ENCODE results near the gene FBXW11.

FBXW11 gene

GRCh38 chr5:172006321-172007174 lies at the start of gene FBXW11:
Gene FBXW11, minus strand, starts transcription at chr5:172006638. Its CDS starts 136 bp downstream, at chr5:172006502.
- in situ Hi-C loops (cut with MboI; ENCODE audit: low sequenced_read_pairs) = no loop called here

- in situ Hi-C loops (cut with MboI; ENCODE audit: low sequenced_read_pairs) = no loop called here
These were observed 49.6 kb upstream of the FBXW11 start for GRCh38 chr5:172055996-172056395.

DNA sequence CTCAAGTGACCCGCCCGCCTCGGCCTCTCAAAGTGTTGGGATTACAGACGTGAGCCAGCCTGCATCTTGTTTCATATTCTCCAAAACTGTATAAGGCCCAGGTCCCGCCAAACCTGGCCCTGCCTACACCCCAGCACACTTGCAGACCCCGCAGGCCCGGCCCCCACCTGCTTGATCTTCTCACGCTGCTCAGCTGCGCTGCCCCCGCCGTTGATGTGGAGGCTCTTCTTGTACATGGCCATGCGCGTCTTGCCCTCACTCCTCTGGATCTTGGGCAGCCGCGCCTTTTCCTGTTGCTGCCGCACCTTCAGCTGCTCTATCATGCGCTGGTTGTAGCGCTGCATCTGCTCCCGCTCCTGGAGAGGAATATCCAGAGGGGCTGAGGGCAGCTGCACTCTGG lies 49.0 kb upstream of the FBXW11 start:
- in situ Hi-C loops (cut with MboI; ENCODE audit: low sequenced_read_pairs) = no loop called here

DNA sequence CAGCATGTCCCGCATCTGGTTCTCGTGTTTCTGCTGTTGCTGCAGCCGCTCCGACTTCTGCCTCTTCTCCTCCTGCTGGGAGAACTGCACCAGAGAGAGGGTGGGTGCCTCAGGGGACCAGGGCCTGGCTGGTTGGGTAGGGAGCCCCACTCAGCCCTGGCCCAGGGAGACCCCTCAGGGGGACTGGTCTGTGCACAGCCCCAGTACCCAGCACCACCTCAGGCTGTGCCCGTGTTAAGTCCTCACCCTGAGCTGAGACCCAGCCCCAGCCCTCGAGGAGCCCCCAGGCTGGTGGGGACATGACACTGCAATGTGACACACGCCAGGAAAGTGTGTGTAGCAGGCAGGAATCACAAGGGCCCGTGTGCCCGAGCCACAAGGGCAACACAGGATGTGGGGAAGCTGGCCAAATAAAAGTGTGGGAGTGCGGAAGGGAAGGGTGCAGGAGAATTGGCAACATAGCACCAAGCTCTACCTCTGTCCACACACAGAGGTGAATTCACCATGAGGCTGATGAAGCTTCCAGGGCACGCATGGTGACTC lies 48.2 kb upstream of the FBXW11 start:
- in situ Hi-C loops (cut with MboI; ENCODE audit: low sequenced_read_pairs) = no loop called here

DNA sequence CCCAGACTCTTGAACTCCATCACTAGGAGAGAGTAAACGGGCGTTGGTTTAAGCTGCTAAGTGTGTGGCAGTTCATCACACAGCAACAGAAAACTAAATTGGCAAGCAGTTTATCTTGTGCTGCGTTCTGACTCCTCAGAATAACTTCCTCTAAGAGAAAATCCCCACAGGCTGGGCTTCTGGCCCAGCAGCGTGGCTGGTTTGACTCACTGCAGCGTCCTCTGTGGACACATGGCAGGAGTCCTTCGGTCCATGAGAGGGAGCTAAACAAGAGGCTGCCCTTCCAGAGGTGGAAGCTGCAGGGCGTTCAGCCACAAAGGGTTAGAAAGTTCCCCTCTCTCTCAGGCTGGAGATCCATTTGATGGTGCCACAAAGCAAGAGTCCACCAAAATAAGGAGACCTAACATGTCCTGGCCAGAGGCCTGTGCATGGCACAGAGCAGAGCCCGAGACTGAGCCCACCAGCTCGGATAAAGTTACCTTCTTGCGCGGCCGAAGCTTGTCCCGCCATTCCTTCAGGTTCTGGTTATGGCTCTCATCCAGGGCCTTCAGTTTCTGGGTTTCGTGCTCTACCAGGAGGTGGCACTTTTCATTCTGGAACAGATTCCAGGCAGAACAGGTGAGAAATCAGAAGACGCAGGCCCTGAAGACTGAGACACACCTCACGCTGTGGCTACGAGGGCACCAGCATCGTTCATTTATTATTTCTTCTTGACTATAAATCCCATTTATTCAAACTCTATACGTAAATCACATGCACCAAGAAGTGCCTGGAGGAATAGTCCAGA lies 46.2 kb upstream of the FBXW11 start:
- in situ Hi-C loops (cut with MboI; ENCODE audit: low sequenced_read_pairs) = no loop called here

DNA sequence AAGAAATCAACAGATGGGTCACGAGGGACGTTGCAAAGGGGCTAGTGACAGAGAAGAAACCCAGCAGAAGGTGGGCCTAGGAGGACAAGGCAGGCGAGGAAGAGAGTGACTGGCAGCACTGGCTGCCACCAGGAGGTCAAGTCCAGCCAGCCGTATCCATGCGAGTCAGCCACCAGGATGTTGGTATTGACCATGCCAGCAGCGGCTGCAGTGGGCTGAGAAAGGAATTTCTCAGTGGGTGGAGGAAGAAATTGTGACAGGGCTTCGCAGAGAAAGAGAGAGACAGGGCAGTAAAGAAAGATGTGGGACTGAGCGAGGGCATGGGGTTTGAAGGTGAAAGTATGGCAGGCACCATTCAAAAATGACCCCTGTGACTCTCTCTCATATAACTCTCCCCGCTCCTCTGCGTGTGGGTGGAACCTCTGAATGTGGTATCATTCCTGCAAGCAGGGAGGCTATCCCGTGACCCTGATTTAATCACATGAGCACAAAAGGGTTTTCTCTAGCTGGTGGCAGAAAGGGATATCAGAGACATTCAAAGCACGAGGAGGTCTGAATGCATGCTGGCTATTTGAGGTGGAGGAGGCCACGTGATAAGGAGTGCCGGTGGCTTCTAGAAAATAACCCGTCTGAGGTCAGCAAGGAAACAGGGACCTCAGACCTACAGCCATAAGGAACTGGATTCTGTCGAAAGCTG lies 45.4 kb upstream of the FBXW11 start:
- in situ Hi-C loops (cut with MboI; ENCODE audit: low sequenced_read_pairs) = no loop called here

GRCh38 chr5:172050080-172050479 lies 43.6 kb upstream of the FBXW11 start:
- in situ Hi-C loops (cut with MboI; ENCODE audit: low sequenced_read_pairs) = no loop called here

- in situ Hi-C loops (cut with MboI; ENCODE audit: low sequenced_read_pairs) = no loop called here
These were observed 42.9 kb upstream of the FBXW11 start for GRCh38 chr5:172049226-172049796.

GRCh38 chr5:172048539-172049101 lies 42.2 kb upstream of the FBXW11 start:
- in situ Hi-C loops (cut with MboI; ENCODE audit: low sequenced_read_pairs) = no loop called here

DNA sequence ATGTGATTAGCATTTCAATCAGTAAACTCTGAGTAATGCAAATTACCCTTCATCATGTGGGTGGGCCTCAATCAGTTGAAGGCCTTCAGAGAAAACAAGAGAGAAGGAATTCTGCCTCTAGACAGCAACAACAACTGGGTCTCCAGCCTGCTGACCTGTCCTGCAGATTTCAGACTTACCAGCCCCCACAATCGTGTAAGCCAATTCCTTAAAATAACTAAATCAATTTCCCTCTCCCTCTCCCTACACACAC lies 41.7 kb upstream of the FBXW11 start:
- in situ Hi-C loops (cut with MboI; ENCODE audit: low sequenced_read_pairs) = no loop called here

- in situ Hi-C loops (cut with MboI; ENCODE audit: low sequenced_read_pairs) = no loop called here
These were observed 40.2 kb upstream of the FBXW11 start for GRCh38 chr5:172046593-172046992.

DNA sequence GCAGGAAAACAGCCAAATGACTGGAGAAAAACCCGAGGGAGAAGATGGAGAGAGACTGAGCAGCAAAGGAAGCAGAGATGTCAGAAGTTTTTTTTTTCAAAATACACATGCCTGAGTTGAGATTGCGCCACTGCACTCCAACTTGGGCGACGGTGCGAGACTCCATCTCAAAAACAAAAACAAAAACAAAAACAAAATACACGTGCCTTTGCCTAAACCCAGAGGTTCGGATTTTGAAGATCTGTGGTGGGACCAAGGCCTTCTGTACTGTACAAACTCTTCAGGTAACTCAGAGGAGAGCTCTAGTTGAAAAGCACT lies 38.8 kb upstream of the FBXW11 start:
- in situ Hi-C loops (cut with MboI; ENCODE audit: low sequenced_read_pairs) = no loop called here

- in situ Hi-C loops (cut with MboI; ENCODE audit: low sequenced_read_pairs) = no loop called here
These were observed 38.3 kb upstream of the FBXW11 start for GRCh38 chr5:172044631-172045314.

DNA sequence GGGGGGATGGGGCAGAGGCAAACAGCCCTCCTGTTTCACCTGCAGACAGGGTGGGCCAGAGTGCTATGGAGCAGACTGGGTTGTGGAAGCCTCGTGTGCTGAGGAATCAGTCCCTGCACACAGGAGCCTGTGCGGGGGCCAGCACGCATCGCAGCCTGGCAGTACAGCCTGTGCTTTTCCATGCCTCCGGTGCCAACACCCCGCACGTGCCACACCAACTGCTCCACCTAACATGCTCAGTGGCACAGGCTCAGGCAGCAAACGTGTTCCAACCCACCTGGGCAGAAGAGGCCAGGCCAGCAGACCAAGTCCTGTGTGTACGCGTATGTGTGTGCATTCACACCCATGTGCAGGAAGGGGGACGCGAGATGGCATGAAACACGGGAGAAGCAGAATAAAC lies 37.4 kb upstream of the FBXW11 start:
- in situ Hi-C loops (cut with MboI; ENCODE audit: low sequenced_read_pairs) = no loop called here

DNA sequence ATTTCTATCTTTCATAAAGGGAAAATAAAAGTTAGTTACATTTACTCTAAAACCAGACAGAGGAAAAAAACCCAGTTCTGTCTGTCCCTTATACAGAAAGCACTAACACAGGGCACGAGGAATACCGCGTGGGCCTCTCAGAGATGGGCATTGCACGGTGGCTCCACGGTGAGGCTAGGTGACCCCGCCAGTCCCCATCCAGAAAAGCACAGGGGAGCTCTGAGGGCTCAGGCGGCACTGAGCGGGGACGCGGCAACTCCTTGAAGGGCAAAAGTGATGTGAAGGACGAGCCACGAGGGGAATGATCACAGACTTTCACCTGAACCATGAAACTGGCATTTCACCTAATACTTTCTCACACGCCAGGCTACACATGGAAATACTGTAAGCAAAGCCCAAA lies 35.7 kb upstream of the FBXW11 start:
- in situ Hi-C loops (cut with MboI; ENCODE audit: low sequenced_read_pairs) = no loop called here

DNA sequence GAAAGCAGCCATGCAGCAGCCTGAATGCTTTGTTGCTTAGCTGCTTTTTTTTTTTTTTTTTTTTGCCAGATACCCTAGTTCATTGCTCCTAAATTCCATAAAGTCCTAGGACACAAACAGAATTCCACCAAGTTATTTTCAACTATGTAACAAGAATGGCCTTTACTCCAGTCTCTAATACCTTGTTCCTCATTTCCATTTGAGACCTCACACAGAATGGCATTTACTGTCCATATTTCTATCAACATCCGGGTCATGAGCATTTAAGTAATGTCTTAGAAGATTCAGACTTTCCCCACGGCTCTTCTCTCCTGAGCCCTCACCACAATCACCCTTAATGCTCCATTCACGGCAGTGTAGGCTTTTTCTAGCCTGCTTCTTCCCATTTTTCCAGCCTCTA lies 31.7 kb upstream of the FBXW11 start:
- in situ Hi-C loops (cut with MboI; ENCODE audit: low sequenced_read_pairs) = no loop called here

DNA sequence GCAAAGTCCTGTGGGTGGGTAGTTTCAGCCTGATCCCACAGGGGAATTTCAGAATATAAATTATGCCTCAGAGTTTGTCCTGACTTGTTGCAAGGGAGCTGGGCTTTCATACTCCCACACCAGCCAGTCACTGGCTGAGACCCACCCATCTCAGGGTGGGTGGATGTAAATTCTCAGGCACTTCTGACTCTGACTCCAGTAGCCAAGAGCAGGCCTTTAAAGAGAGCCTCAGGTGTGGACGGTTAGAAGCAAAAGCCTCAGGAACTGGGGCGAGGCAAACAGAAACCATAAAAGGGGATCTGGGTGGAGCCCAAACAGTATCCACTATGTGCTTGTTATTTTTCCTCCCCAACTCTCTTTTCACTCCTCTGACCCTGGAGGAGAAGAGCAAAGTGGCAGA lies 28.6 kb upstream of the FBXW11 start:
- in situ Hi-C loops (cut with MboI; ENCODE audit: low sequenced_read_pairs) = no loop called here

DNA sequence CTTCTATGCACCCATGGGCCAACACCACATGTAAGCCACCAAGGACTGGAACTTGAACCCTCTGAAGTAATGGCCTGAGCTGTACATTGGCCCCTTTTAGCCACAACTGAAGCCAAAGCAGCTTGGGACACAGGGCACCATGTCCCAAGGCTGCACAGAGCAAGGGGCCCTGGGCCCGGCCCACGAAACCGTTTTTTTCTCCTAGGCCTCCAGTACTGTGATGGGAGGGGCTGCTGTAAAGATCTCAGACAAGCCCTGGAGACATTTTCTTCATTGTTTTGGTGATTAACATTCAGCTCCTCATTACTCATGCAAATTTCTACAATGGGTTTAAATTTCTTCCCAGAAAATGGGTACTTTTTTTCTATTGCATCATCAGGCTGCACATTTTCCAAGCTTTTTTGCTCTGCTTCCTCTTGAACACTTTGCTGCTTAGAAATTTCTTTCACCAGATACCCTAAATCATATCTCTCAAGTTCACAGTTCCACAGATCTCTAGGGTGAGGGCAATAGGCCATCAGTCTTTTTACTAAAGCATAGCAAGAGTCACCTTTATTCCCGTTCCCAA lies 25.5 kb upstream of the FBXW11 start:
- in situ Hi-C loops (cut with MboI; ENCODE audit: low sequenced_read_pairs) = no loop called here

DNA sequence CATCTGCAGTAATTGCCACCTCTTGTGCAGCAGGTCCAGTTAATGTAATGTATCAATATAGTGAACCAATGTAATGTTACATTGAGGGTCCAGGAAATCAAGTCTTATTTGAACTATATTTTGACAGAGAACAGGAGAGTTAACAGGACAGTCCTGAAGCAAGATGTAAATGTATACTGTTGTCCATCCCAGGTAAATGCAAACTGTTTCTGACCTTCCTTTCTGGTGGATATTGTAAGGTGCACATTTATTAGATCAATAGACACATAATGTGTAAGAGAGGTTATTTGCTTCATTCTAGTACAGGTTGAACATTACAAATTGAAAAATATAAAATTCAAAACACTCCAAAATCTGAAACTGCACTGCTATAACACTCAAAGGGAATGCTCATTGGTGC lies 23.4 kb upstream of the FBXW11 start:
- in situ Hi-C loops (cut with MboI; ENCODE audit: low sequenced_read_pairs) = no loop called here

DNA sequence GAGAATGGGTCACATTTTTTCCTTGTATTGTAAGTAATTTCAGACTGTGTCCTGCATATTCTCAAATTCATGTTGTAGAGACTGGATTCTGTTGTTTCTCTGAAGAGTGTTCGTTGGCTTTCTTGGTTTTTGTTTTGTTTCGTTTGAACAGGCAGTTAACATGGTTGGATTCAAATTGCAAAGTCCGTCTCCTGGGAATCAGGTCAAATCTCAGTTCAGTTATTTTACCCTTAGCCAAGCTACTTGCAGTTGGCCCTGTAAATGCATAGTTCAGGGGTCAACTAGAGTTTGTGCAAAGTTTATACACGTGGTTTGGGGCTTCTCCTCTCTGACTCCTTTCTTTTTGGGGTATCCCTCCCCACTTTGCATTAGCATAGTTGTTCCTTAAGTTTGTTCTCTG lies 21.7 kb upstream of the FBXW11 start:
- in situ Hi-C loops (cut with MboI; ENCODE audit: low sequenced_read_pairs) = no loop called here

All from hTERT RPE-1 (cell line).